Keratinocyte (primary cell): Measurements from ENCODE around the gene REV3L.

Experiments
- CTCF ChIP-seq, 3 experiments: IDR thresholded peaks in 1 of 3; conservative IDR thresholded peaks in 1 of 3; optimal IDR thresholded peaks in 1 of 3; 2 replicates in 2 of 3; 3 replicates in 1 of 3; pipeline versions ENCODE3 to v1.5.1; 2011; ENCODE audit warnings: low read length in 3 of 3, mild to moderate bottlenecking in 3 of 3, moderate library complexity in 2 of 3, control low read depth in 1 of 3, inconsistent platforms in 1 of 3; ENCODE audit not compliant: insufficient read depth in 2 of 3; ENCODE audit errors: extremely low read depth in 1 of 3
- EZH2 ChIP-seq: IDR thresholded peaks from one replicate; pipeline ENCODE4 v1.6.1; 2012; ENCODE audit warnings: inconsistent platforms, mild to moderate bottlenecking, low read length, moderate library complexity

GRCh38 chr6:111282515-111282914, 200.5 kb downstream of the REV3L start:
- no peak for TF ChIP-seq CTCF (optimal IDR thresholded peaks at IDR 0.05 in 1 of 3, IDR thresholded peaks at IDR 0.05 in 1 of 3, conservative IDR thresholded peaks at IDR 0.05 in 1 of 3; ENCODE audit: extremely low read depth in 1 of 3, insufficient read depth in 2 of 3, low read length in 3 of 3)
- TF ChIP-seq EZH2, result no peak
